GM18951 (cell line): Measurements from ENCODE around the gene RIMBP2.
"Not testable (repeated sequence)": the region's sequence is repeated elsewhere in the genome, so short reads cannot be mapped to it uniquely, and the experiment has no call there.

Experiments used
- POLR2A ChIP-seq: IDR thresholded peaks from 4 replicates; pipeline ENCODE4 v1.6.1; 2011; ENCODE audit warnings: mild to moderate bottlenecking; ENCODE audit not compliant: insufficient read length, insufficient read depth; ENCODE audit errors: extremely low read depth
- in situ Hi-C: fragments of 300-500 bp; cut with MboI; formaldehyde crosslinking; loops from one replicate; pipeline ENCODE4 v1.12.0; 2022; ENCODE audit warnings: low sequenced_read_pairs, mixed read lengths, inconsistent platforms; ENCODE audit not compliant: unreplicated experiment

The RIMBP2 gene

GRCh38 chr12:130602251-130602650 lies 113.8 kb downstream of the RIMBP2 start:
- in situ Hi-C loops = no loop called here
- no peak for TF ChIP-seq POLR2A

- in situ Hi-C loops = no loop called here
- no peak for TF ChIP-seq POLR2A
These were observed 114.8 kb downstream of the RIMBP2 start for GRCh38 chr12:130601327-130601726.

DNA sequence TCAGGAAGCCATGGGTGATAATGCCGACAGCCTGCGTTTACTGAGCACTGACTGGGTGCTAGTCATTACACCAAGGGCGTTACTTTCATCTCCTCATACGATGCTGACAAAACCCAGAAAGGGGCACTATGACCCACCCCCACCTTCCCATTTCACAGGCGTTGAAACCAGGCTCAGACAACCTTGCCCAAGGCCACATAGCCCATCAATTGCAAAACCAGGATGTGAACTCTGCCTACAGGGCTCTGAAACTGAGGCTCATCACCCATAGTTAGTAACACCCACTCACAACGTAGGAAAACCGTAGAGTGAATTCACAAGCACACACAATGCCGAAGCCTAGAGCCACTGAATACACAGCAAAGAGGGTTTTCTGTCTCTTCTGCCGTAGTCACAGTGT lies 119.9 kb downstream of the RIMBP2 start:
- in situ Hi-C loops = no loop called here
- no peak for TF ChIP-seq POLR2A

GRCh38 chr12:130595566-130595965 lies 120.5 kb downstream of the RIMBP2 start:
- TF ChIP-seq POLR2A = no peak
- in situ Hi-C loops = no loop called here

DNA sequence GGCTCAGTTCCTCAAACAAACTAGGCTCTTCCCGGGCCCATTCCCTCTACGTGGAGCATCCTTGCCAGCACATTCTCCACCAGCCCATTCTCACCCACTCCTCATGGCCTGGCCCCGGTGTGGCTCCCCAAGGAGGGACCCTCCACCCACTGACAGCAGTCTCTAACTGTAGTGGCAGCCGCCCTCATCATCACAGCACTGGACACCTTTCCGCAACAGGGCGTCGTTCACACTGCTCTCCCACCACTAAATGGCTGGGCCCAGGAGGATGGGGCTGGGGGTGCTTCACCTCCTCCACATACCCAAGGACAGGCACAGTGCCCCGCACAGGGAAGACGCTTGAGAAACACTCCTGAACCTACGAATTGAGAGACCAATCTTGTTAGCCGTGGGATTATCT lies 123.0 kb downstream of the RIMBP2 start:
- no peak for TF ChIP-seq POLR2A
- in situ Hi-C loops = no loop called here

DNA sequence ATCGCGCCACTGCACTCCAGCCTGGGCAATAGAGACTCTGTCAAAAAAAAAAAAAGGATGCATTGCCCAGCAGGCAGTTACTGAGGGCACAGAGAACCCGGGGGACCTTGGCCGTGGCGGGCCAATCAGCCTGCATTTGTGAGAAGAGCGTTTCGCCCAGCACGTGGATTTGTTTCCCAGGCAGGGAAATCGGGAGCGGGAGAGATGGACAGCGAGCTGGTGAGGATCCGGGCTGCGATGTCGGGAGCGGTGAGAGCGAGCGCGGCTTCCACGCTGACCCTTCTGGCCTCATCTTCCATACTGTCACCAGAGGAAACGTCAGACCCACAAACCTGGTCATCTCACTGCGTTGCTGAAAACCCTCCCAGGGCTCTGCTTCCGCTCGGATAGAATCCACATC lies 123.5 kb downstream of the RIMBP2 start:
- TF ChIP-seq POLR2A = no peak
- in situ Hi-C loops = no loop called here

- no peak for TF ChIP-seq POLR2A
- in situ Hi-C loops = no loop called here
These were observed 124.4 kb downstream of the RIMBP2 start for GRCh38 chr12:130591736-130592135.

DNA sequence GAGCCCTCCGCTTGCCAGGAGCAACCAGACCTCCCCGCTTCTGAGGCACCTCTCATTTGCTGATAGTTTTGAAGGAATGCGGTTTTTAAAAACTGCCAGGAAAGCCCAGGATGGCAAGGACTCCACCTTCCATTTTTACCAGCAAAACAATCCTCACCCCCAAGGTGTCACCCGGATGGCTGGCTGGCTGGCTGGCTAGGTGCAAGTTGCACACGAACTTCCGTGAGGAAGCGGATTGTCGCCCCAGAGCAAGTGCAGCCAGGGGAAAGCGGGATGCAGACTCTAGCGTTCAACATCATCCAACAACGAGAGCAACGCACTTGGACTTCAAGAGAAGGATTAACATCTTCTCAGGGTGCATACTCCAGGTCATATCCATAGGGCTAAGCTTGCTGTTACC lies 125.4 kb downstream of the RIMBP2 start:
- in situ Hi-C loops = no loop called here

GRCh38 chr12:130589540-130590317 lies 126.4 kb downstream of the RIMBP2 start:
- in situ Hi-C loops = no loop called here

More for the DNA sequence above, 125.4 kb downstream of the RIMBP2 start:
- TF ChIP-seq POLR2A = no peak

GRCh38 chr12:130588696-130589539 lies 127.2 kb downstream of the RIMBP2 start:
- no peak for TF ChIP-seq POLR2A
- in situ Hi-C loops = no loop called here

More at GRCh38 chr12:130589540-130590317, 126.4 kb downstream of the RIMBP2 start:
- TF ChIP-seq POLR2A = no peak

DNA sequence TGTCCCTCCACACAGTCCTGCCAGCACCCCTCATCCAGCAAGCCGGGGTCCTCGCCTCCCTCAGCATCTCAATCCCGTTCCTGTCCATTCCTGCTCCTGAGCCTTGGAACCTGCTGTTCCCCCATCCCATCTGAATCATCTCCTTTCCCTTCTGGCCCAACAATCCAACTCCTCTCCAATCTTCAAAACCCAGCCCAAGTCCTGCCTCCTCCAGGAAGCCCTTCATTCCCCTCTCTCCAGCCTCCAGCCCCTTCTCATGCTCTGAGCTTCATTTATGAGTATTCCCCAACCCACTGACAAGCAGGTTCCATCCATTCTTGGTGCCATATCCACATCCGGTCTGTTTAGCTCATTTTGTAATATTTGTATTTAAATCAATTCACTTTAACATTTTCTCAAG lies 128.1 kb downstream of the RIMBP2 start:
- no peak for TF ChIP-seq POLR2A
- in situ Hi-C loops = no loop called here

DNA sequence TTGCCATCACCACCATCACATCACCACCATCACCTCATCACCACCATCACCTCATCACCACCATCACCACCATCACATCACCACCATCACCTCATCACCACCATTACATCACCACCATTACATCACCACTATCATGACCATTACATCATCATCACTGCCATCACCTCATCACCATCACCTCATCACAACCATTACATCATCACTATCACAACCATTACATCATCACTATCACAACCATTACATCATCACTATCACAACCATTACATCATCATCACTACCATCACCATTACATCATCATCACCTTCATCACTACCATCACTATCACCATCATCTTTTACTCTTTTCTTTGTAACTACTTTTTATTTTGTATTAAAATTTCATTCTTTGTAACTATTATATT lies 131.6 kb downstream of the RIMBP2 start:
- in situ Hi-C loops = not testable (repeated sequence)

- in situ Hi-C loops = no loop called here
- TF ChIP-seq POLR2A = no peak
These were observed 132.3 kb downstream of the RIMBP2 start for GRCh38 chr12:130583800-130584199.

- no peak for TF ChIP-seq POLR2A
- in situ Hi-C loops = no loop called here
These were observed 132.8 kb downstream of the RIMBP2 start for GRCh38 chr12:130583317-130583716.

- in situ Hi-C loops = no loop called here
- TF ChIP-seq POLR2A = no peak
These were observed 133.8 kb downstream of the RIMBP2 start for GRCh38 chr12:130582286-130582685.
